Measurements from ENCODE around the gene CEP162. TPM values are rescaled to one million over a fixed set of nuclear protein-coding genes. Genes with fewer than 3 reads are reported as not detected.
"Not testable (repeated sequence)": the region's sequence is repeated elsewhere in the genome, so short reads cannot be mapped to it uniquely, and the experiment has no call there.

CEP162 gene
- total and polyA plus RNA-seq, 2 experiments from 2014 or later: 9.2 to 15.4 TPM

- TF ChIP-seq ZNF462 (CRISPR knock-in tag; IDR thresholded peaks at IDR 0.05) (no peak), POLR2AphosphoS5 (IDR thresholded peaks at IDR 0.05; ENCODE audit: low read depth) (no peak), ZNF331 (CRISPR knock-in tag; IDR thresholded peaks at IDR 0.05; ENCODE audit: low read depth) (no peak)
Measured at GRCh38 chr6:84118191-84118590, 109.3 kb downstream of the CEP162 start (continued).

- not testable (repeated sequence) for H3K36me3 ChIP-seq (ENCODE audit: insufficient read depth)
Measured at GRCh38 chr6:84114933-84115594, 112.4 kb downstream of the CEP162 start.

GRCh38 chr6:84111351-84111750 is 116.1 kb downstream of the CEP162 start:
- H3K4me3 ChIP-seq; H3K27ac Mint-ChIP-seq; H3K4me1 Mint-ChIP-seq; H3K36me3 Mint-ChIP-seq (ENCODE audit: low read depth); H4K20me1 ChIP-seq (replicated peaks; ENCODE audit: insufficient read depth); H3F3A ChIP-seq (replicated peaks; ENCODE audit: low read depth); H3K4me2 ChIP-seq; H3K9me3 Mint-ChIP-seq; ATAC-seq; H2AFZ ChIP-seq; H3K27ac ChIP-seq (ENCODE audit: low read depth); H3K4me3 Mint-ChIP-seq; H3K79me2 ChIP-seq (replicated peaks; ENCODE audit: insufficient read depth); H3K9me2 ChIP-seq (ENCODE audit: insufficient read depth); H3K36me3 ChIP-seq (ENCODE audit: insufficient read depth); H3K27me3 ChIP-seq (ENCODE audit: insufficient read depth); H3K27me3 Mint-ChIP-seq (ENCODE audit: insufficient read depth, low read depth, poor library complexity); DNase-seq (ENCODE audit: low spot score); H3K4me1 ChIP-seq (ENCODE audit: insufficient read depth): not testable (repeated sequence)

More at GRCh38 chr6:84114933-84115594, 112.4 kb downstream of the CEP162 start:
- H3K79me2 ChIP-seq (replicated peaks; ENCODE audit: insufficient read depth); H3K4me3 ChIP-seq; H3K9me2 ChIP-seq (ENCODE audit: insufficient read depth); H3K4me1 ChIP-seq (ENCODE audit: insufficient read depth); H3K27ac Mint-ChIP-seq; ATAC-seq; H3K27ac ChIP-seq (ENCODE audit: low read depth); H3K27me3 ChIP-seq (ENCODE audit: insufficient read depth); H3K4me3 Mint-ChIP-seq; H2AFZ ChIP-seq; H3K9me3 Mint-ChIP-seq; H3K27me3 Mint-ChIP-seq (ENCODE audit: insufficient read depth, low read depth, poor library complexity); H4K20me1 ChIP-seq (replicated peaks; ENCODE audit: insufficient read depth); H3F3A ChIP-seq (replicated peaks; ENCODE audit: low read depth); DNase-seq (ENCODE audit: low spot score); H3K4me2 ChIP-seq; H3K4me1 Mint-ChIP-seq; H3K36me3 Mint-ChIP-seq (ENCODE audit: low read depth): not testable (repeated sequence)
